Hematopoietic multipotent progenitor cell treated with erythropoietin and hydrocortisone succinate and interleukin-3 and kit ligand, for 6 days (in vitro differentiated cells): ENCODE measurements around the gene DCK.

ENCODE experiments used
- DNase-seq: peaks from one replicate; pipeline ENCODE4 v3.0.0-alpha.2; 2015

The DCK gene

GRCh38 chr4:71065991-71066510 lies 72.6 kb downstream of the DCK start:
- DNase-seq = no peak

GRCh38 chr4:71066737-71067716 lies 73.6 kb downstream of the DCK start:
- no peak for DNase-seq

GRCh38 chr4:71069063-71069462 lies 75.6 kb downstream of the DCK start:
- no peak for DNase-seq

- no peak for DNase-seq
These were observed 76.6 kb downstream of the DCK start for GRCh38 chr4:71070015-71070414.

- DNase-seq = no peak
These were observed 81.2 kb downstream of the DCK start for GRCh38 chr4:71074452-71075299.
